ENCODE measurements around the gene OR6C74. TPM values are rescaled to one million over a fixed set of nuclear protein-coding genes. Genes with fewer than 3 reads are reported as not detected.

OR6C74 gene
- not detected in 2 replicates for total RNA-seq

GRCh38 chr12:55244309-55244708, at the start of gene OR6C74:
Gene OR6C74, plus strand, starts transcription at chr12:55244609. Its CDS starts 2,679 bp downstream, at chr12:55247288.

DNA sequence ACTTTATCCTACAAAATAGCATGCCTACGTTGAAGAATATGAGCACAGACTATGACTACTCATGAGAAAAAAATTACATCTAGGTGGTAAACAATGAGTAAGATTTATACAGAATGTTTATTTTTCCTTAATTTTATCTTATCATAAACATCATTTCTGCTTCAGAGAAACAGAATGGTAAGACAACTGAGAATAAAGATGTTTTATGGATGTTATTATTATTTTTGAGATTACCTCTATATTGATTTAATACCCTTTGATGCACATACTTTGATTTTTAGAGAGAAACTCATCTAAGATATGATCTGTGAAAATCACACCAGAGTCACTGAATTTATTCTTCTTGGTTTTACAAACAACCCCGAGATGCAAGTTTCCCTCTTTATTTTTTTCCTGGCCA, 23.7 kb upstream of the OR6C74 start, which contains the start of gene OR10A7:
Gene OR10A7, plus strand, starts transcription at position 301 of the 400 bp plus-strand sequence. Its CDS starts 0 bp downstream, at position 301.

Other genes starting within 250 kb of the OR6C74 start
- not detected in 2 replicates for gene NEUROD4, start 224.6 kb upstream of the OR6C74 start, total RNA-seq
- gene OR9K2, start 118.2 kb upstream of the OR6C74 start, total RNA-seq = not detected in 2 replicates
- not detected in 2 replicates for gene OR10A7, start 23.6 kb upstream of the OR6C74 start, total RNA-seq
- not detected in 2 replicates for gene OR6C6, start 52.0 kb downstream of the OR6C74 start, total RNA-seq
- not detected in 2 replicates for gene OR6C1, start 69.7 kb downstream of the OR6C74 start, total RNA-seq
- gene OR6C3, start 86.1 kb downstream of the OR6C74 start, total RNA-seq = not detected in 2 replicates
- not detected in 2 replicates for gene OR6C75, start 118.4 kb downstream of the OR6C74 start, total RNA-seq
- gene OR6C65, start 155.9 kb downstream of the OR6C74 start, total RNA-seq = not detected in 2 replicates
- gene OR6C76, start 181.6 kb downstream of the OR6C74 start, total RNA-seq = not detected in 2 replicates
- not detected in 2 replicates for gene OR6C2, start 199.5 kb downstream of the OR6C74 start, total RNA-seq
- not detected in 2 replicates for gene OR6C70, start 225.5 kb downstream of the OR6C74 start, total RNA-seq
- not detected in 2 replicates for gene OR6C68, start 247.8 kb downstream of the OR6C74 start, total RNA-seq

Data from nasal cavity respiratory epithelium epithelial cell of viscerocranial mucosa (primary cell).